D721Med (cell line): ENCODE results near the gene NUDT4.

Experiments used
- DNase-seq: peaks from one replicate; pipeline ENCODE4 v3.0.0; 2011; ENCODE audit warnings: low spot score; ENCODE audit not compliant: insufficient read length
- FAIRE-seq: peaks from 2 replicates; lab custom pipeline; 2011; peaks lifted over from hg19 to GRCh38; lab: Jason Lieb, UNC
- CTCF ChIP-seq: IDR thresholded peaks from 2 replicates; pipeline ENCODE4 v1.5.1; 2012; ENCODE audit warnings: mild to moderate bottlenecking, control low read depth; ENCODE audit not compliant: insufficient read depth; ENCODE audit errors: missing control alignments

NUDT4 gene

DNA sequence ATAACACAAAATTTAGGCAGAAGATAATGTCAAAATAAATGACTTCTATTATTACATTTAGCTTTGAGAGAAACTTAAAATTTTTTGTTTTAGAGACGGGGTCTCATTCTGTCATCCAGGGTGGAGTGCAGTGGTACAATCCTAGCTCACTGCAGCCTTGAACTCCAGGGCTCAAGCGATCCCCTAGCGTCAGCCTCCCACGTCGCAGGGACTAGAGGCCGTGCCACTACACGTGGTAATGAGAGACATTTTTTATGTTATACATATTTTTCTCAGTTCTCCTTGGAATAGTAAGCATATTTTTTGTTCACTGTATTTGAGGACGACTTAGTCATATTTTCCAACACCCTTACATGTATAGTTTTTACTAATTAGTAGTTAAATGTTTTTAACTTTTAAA, 21.5 kb upstream of the NUDT4 start:
- DNase-seq (no peak), FAIRE-seq (no peak)
- TF ChIP-seq CTCF, result no peak

DNA sequence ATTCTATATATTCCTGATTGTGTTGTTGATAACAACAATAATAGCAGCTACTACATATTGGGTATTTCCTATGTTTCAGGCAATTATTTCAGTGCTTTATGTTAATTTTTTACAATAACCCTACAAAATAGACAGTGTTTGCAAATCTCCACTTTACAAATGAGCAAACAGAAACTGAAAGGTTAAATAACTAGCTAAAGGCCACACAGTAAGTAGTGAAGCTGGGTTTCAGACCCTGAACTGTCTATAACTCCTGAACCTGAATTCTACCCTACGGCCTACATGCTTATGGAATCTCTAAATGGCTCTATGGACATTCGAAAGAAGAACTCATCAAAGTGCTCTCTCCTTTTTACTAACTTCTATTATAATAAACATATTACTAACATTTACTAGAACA, 19.7 kb upstream of the NUDT4 start:
- DNase-seq, result no peak
- no peak for TF ChIP-seq CTCF
- no peak for FAIRE-seq

- FAIRE-seq (no peak), DNase-seq (no peak)
- no peak for TF ChIP-seq CTCF
Measured at GRCh38 chr12:93358821-93359220, 18.9 kb upstream of the NUDT4 start.

GRCh38 chr12:93360688-93361087, 17.0 kb upstream of the NUDT4 start:
- DNase-seq, result no peak
- no peak for FAIRE-seq
- TF ChIP-seq CTCF, result no peak

- FAIRE-seq, result no peak
- TF ChIP-seq CTCF, result no peak
- DNase-seq, result no peak
Measured at GRCh38 chr12:93361151-93361919, 16.4 kb upstream of the NUDT4 start.

- TF ChIP-seq CTCF, result no peak
- no peak for DNase-seq
- FAIRE-seq, result no peak
Measured at GRCh38 chr12:93363841-93364297, 13.9 kb upstream of the NUDT4 start.
